Measurements from ENCODE around the gene CTR9. TPM values are rescaled to one million over a fixed set of nuclear protein-coding genes. Genes with fewer than 3 reads are reported as not detected.

CTR9 gene
- total and polyA plus RNA-seq, 2 of the 13 experiments (the other 11 are each of a cell fraction or from before 2014, with no cell fraction given) = 6.6 to 22.1 TPM

DNA sequence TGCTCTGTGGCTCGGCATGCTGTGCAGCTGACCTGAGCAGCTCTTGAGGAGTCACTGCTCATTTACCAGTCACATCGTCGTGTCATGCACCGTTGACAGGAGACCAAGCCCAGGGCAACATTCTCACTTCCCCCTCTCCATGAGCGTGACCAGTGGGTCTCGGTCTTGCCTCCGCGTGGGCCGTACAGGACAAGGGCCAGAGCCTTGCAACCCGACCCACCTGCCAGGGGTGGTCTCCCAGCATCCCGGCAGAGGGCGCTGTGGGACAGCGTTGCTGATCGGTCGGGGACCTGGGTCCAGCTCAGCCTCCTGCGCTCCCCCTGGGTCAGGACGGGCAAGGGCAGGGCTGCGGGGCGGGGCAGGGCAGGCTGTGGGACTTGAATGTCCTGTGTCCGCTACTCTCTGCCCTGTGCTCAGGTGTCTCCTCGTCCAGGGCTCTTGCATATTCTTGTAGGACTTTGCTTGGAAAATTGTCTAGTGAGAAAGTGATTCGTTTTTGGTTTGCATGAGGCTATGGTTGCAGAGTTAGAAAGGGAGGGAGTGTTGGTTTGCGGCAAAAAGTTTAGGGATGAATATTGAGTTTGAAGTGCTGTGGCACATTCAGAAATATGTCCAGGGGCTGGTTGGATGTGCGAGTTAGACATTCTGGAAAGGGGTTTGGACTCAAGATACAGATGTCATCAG lies 41.5 kb downstream of the CTR9 start (continued):
- TF ChIP-seq U2AF2 (IDR thresholded peaks at IDR 0.05; ENCODE audit: low read depth, low read length) = no peak
- peak; percentile 97 for TF ChIP-seq STAG1 (CRISPR knock-in tag; IDR thresholded peaks at IDR 0.05)
- TF ChIP-seq THAP11 (CRISPR knock-in tag; IDR thresholded peaks at IDR 0.05) = peak; percentile 33; the same call in 1 of the 2 replicates
- TF ChIP-seq ZSCAN5A (CRISPR knock-in tag; IDR thresholded peaks at IDR 0.05; ENCODE audit: borderline replicate concordance) = no peak
- no peak for TF ChIP-seq ZNF720 (CRISPR knock-in tag; IDR thresholded peaks at IDR 0.05)
- no peak for TF ChIP-seq NCOA5 (CRISPR knock-in tag; IDR thresholded peaks at IDR 0.05)
- no peak for TF ChIP-seq ZNF18 (CRISPR knock-in tag; IDR thresholded peaks at IDR 0.05; ENCODE audit: insufficient replicate concordance)
- TF ChIP-seq MLLT10 (CRISPR knock-in tag; IDR thresholded peaks at IDR 0.05) = no peak
- TF ChIP-seq ATM (IDR thresholded peaks at IDR 0.05; ENCODE audit: borderline replicate concordance) = no peak
- no peak for TF ChIP-seq ZNF143 (CRISPR knock-in tag; IDR thresholded peaks at IDR 0.05)
- TF ChIP-seq, protein P1, sequence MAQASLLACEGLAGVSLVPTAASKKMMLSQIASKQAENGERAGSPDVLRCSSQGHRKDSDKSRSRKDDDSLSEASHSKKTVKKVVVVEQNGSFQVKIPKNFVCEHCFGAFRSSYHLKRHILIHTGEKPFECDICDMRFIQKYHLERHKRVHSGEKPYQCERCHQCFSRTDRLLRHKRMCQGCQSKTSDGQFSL (CRISPR knock-in tag; IDR thresholded peaks at IDR 0.05) = no peak
- TF ChIP-seq, protein P2, sequence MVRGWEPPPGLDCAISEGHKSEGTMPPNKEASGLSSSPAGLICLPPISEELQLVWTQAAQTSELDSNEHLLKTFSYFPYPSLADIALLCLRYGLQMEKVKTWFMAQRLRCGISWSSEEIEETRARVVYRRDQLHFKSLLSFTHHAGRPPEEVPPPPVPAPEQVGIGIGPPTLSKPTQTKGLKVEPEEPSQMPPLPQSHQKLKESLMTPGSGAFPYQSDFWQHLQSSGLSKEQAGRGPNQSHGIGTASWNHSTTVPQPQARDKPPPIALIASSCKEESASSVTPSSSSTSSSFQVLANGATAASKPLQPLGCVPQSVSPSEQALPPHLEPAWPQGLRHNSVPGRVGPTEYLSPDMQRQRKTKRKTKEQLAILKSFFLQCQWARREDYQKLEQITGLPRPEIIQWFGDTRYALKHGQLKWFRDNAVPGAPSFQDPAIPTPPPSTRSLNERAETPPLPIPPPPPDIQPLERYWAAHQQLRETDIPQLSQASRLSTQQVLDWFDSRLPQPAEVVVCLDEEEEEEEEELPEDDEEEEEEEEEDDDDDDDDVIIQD (CRISPR knock-in tag; IDR thresholded peaks at IDR 0.05; ENCODE audit: low read depth) = 0 out of 2 replicates have a peak, but pooled peaks have one; percentile 24
- no peak for TF ChIP-seq AHR (CRISPR knock-in tag; IDR thresholded peaks at IDR 0.05)
- TF ChIP-seq, protein P3, sequence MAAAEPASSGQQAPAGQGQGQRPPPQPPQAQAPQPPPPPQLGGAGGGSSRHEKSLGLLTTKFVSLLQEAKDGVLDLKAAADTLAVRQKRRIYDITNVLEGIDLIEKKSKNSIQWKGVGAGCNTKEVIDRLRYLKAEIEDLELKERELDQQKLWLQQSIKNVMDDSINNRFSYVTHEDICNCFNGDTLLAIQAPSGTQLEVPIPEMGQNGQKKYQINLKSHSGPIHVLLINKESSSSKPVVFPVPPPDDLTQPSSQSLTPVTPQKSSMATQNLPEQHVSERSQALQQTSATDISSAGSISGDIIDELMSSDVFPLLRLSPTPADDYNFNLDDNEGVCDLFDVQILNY (CRISPR knock-in tag; conservative IDR thresholded peaks at IDR 0.05) = no peak
- TF ChIP-seq, protein P4, sequence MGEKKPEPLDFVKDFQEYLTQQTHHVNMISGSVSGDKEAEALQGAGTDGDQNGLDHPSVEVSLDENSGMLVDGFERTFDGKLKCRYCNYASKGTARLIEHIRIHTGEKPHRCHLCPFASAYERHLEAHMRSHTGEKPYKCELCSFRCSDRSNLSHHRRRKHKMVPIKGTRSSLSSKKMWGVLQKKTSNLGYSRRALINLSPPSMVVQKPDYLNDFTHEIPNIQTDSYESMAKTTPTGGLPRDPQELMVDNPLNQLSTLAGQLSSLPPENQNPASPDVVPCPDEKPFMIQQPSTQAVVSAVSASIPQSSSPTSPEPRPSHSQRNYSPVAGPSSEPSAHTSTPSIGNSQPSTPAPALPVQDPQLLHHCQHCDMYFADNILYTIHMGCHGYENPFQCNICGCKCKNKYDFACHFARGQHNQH (CRISPR knock-in tag; IDR thresholded peaks at IDR 0.05) = peak; percentile 47; the same call in 1 of the 2 replicates
- peak; percentile 53 for TF ChIP-seq POGZ (CRISPR knock-in tag; IDR thresholded peaks at IDR 0.05)
- no peak for TF ChIP-seq ZNF670 (CRISPR knock-in tag; IDR thresholded peaks at IDR 0.05; ENCODE audit: borderline replicate concordance)
- TF ChIP-seq FOXJ3 (CRISPR knock-in tag; IDR thresholded peaks at IDR 0.05; ENCODE audit: borderline replicate concordance) = no peak
- no peak for TF ChIP-seq ZFAT (CRISPR knock-in tag; conservative IDR thresholded peaks at IDR 0.05)
- TF ChIP-seq HHEX (CRISPR knock-in tag; IDR thresholded peaks at IDR 0.05) = no peak
- no peak for TF ChIP-seq MAFF (IDR thresholded peaks at IDR 0.05; ENCODE audit: low read depth, low read length)

All from HepG2 (cell line).